Right lobe of liver (tissue), 6 donors: ENCODE data around the gene FAM234B. TPM values are rescaled to one million over a fixed set of nuclear protein-coding genes. Genes with fewer than 3 reads are reported as not detected.

Experiments
- ATAC-seq, 4 donors: fragments of 200-7000 bp; cut with Tn5 transposase; one replicate each; pipeline ENCODE4 v1.9.1; 2020; ENCODE audit warnings: mild to moderate bottlenecking in 4 of 4, moderate library complexity in 4 of 4
- DNase-seq, 3 donors: peaks; one replicate each; pipeline ENCODE4 v3.0.0-alpha.2; 2020
- H3K27ac ChIP-seq, 3 donors: fragments of 200-600 bp; one replicate each; pipeline ENCODE4 v1.8.0; 2022
- H3K27me3 ChIP-seq, 2 donors: fragments of 200-600 bp; one replicate each; pipeline ENCODE4 v1.8.0; 2022
- H3K36me3 ChIP-seq, 4 donors: fragments of 200-600 bp; sonication (generic) in 1 of 4; one replicate each; pipeline versions ENCODE4 v1.5.1 to v1.8.0; 2017 to 2022; ENCODE audit warnings: control low read depth in 1 of 4
- H3K4me1 ChIP-seq, 4 donors: fragments of 200-600 bp; sonication (generic) in 1 of 4; one replicate each; pipeline versions ENCODE4 v1.5.1 to v1.8.0; 2017 to 2022; ENCODE audit warnings: control low read depth in 1 of 4
- H3K4me3 ChIP-seq, 3 donors: fragments of 200-600 bp; one replicate each; pipeline ENCODE4 v1.8.0; 2022
- H3K9me3 ChIP-seq, 4 donors: fragments of 200-600 bp; sonication (generic) in 1 of 4; one replicate each; pipeline versions ENCODE4 v1.5.1 to v1.8.0; 2017 to 2022; ENCODE audit warnings: control low read depth in 1 of 4
- CTCF ChIP-seq, 4 donors: fragments of 200-600 bp in 3 of 4; fragments of 450-650 bp in 1 of 4; IDR thresholded peaks; one replicate each; pipeline versions ENCODE4 v1.5.1 to v1.8.0; 2016 to 2022; ENCODE audit warnings: antibody characterized with exemption in 4 of 4, mild to moderate bottlenecking in 2 of 4
- POLR2A ChIP-seq: fragments of 450-650 bp; IDR thresholded peaks from one replicate; pipeline ENCODE4 v1.6.1; 2017; ENCODE audit warnings: antibody characterized with exemption, mild to moderate bottlenecking
- WGBS: methylation state at CpG from one replicate; pipeline ENCODE4 v1.1.6; 2018; ENCODE audit warnings: low coverage, low lambda C conversion rate; ENCODE audit not compliant: insufficient coverage; ENCODE audit errors: missing lambda C conversion rate; 5-methylcytosine and 5-hydroxymethylcytosine counted together
- intact Hi-C, 2 donors: fragments of 100-400 bp; cut with DNase I; formaldehyde crosslinking; loops; one replicate each; pipeline versions ENCODE4 v1.11.2 to v1.14.1; 2022
- total RNA-seq, 6 experiments: library from RNA; depleted of rRNA in 2 of 6; stranded (reverse); fragments of >200 nt in 2 of 6; fragmentation: NEBNext Ultra II Directional in 3 of 6; extraction: Animal tissue kit (Norgen Biotek cat#: 25700) in 3 of 6; gene quantifications; one replicate each; pipeline versions ENCODE4 v1.1.0 to v1.2.4, GENCODE V29; 2016 to 2023
- donor health status: DM: no; HTN: yes; CAD: no.
- donor health status: DM: no; HTN: no; CAD: no.
- donor health status: DM: no; HTN: no; CAD: no.
- donor health status: DM: no; HTN: yes; CAD: no.
- donor health status: DM: no; HTN: yes; CAD: no.

The FAM234B gene
- total RNA-seq, 6 experiments from 2014 or later: 2.9 to 4.8 (median 3.2) TPM

DNA sequence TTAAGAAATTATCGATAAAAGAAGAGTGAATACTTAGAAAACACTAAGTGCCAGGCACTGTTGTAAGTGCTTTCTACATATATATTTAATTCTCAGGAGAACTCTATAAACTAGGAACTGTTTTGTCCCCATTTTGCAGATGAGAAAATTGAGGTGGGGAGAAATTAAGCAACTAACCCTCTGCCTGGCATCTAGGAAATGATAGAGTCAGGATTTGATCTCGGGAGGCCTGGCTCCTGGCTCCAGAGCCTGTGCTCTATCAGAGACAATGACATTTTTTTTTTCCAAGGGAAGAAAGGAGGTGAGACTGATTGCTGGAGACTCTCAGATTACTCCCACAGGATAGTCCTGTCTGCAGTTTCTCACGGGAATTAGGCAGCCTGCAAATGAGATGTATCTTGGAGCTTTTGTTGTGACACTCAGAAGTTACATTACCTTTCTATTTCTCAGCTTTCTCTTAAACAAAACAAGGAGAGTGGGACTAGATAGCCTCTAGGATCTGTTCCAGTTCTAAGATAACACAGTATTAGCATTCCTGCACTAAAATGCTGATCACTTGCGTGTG, 1.4 kb upstream of the FAM234B start:
- Histone ChIP-seq H3K27ac (no peak overlapping the region), H3K9me3 (no peaks in the 10 kb centered on the region), H3K4me3 (no peak overlapping the region), H3K27me3 (no peaks in the 10 kb centered on the region), H3K4me1 (peaks cover 0 to 16% (median 0%) of the 10 kb centered on the region in 4 donors), H3K36me3 (no peaks in the 10 kb centered on the region)
- intact Hi-C loops: no loop called here
- ATAC-seq: no peak
- no peak for DNase-seq
- WGBS: 77% methylated on average over 4 of the region's 4 CpGs
- TF ChIP-seq POLR2A (no peak), CTCF (IDR thresholded peaks at IDR 0.05) (no peak)

DNA sequence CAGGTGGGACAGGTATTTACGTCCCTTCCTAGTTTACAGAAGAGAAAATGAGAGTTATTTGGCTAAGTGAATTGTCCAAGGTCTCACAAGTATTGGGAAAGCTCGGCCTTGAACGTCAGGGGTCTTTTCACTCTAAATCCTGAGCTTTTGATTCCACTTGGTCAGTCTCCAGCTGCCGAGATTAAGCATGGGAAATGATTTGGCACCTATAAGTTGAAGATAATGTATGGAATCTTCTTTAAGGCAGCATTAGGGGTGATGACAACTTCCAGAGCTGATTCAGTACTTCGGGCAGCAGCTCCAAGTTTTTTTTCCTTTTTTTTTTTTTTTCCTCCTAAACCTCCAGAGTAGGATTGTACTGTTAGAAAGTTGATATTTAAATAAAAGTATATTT, 722 bp downstream of the FAM234B start:
- 13% methylated on average over 4 of the region's 5 CpGs for WGBS
- Histone ChIP-seq H3K27me3 (no peaks in the 10 kb centered on the region), H3K4me3 (peak overlapping the region; percentile 99 to 100 (median 100)), H3K27ac (no peak overlapping the region), H3K4me1 (peaks cover 0 to 10% (median 0%) of the 10 kb centered on the region in 4 donors), H3K36me3 (no peaks in the 10 kb centered on the region), H3K9me3 (no peaks in the 10 kb centered on the region)
- no peak for TF ChIP-seq CTCF (IDR thresholded peaks at IDR 0.05)
- TF ChIP-seq POLR2A: no peak
- DNase-seq (no peak), ATAC-seq (no peak)
- intact Hi-C loops: no loop called here

GRCh38 chr12:13045816-13046215, 1.6 kb downstream of the FAM234B start:
- TF ChIP-seq POLR2A (no peak), CTCF (IDR thresholded peaks at IDR 0.05) (no peak)
- no peaks in the 10 kb centered on the region for H3K9me3 ChIP-seq
- peaks cover 0 to 12% (median 0%) of the 10 kb centered on the region in 4 donors for H3K4me1 ChIP-seq
- ATAC-seq (no peak), DNase-seq (no peak)
- no peaks in the 10 kb centered on the region for H3K36me3 ChIP-seq
- no peak overlapping the region for H3K4me3 ChIP-seq
- intact Hi-C loops: no loop called here
- no CpG with 5 or more reads among the region's 8 CpGs for WGBS
- H3K27me3 ChIP-seq: no peaks in the 10 kb centered on the region
- no peak overlapping the region for H3K27ac ChIP-seq

DNA sequence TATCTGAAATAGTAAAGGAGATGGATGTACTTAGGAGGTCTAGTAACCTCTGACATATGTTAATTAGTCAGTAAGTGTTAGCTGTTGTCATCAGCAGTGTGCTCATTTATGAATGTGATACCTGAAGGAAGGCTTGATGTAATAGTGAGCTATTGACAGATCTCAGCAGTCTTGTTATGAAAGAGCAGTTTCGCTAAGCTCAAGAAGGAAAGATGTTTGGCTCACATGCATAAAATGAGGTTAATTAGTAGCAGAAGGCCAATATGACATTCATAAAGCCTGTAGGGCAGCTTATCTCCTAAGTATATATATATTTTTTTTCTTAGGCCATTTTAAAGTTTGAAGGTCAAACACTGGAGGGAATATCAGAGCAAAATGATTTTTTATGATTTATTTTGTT, 2.8 kb downstream of the FAM234B start:
- WGBS: 16% methylated on average over 1 of the region's 1 CpG
- H3K27ac ChIP-seq: no peak overlapping the region

More for the DNA sequence above, 2.8 kb downstream of the FAM234B start:
- no peak for TF ChIP-seq POLR2A
- no peak for TF ChIP-seq CTCF (IDR thresholded peaks at IDR 0.05)
- Histone ChIP-seq H3K4me3 (no peak overlapping the region), H3K4me1 (peaks cover 0 to 12% (median 0%) of the 10 kb centered on the region in 4 donors), H3K36me3 (no peaks in the 10 kb centered on the region), H3K9me3 (no peaks in the 10 kb centered on the region), H3K27me3 (no peaks in the 10 kb centered on the region)
- intact Hi-C loops: no loop called here
- DNase-seq: no peak
- ATAC-seq: peak; percentile 40 to 57 (median 46)
